Neuronal stem cell (in vitro differentiated cells): ENCODE measurements around the gene CKS2.

Source experiments
- DNase-seq: peaks from one replicate; pipeline ENCODE4 v3.0.0-alpha.2; 2013; ENCODE audit warnings: low spot score
- H2AFZ ChIP-seq: one replicate; pipeline ENCODE4 v1.6.1; 2013; ENCODE audit warnings: mild to moderate bottlenecking, low read length, inconsistent platforms
- H2AK5ac ChIP-seq: 2 replicates; pipeline ENCODE4 v1.6.1; 2013; ENCODE audit warnings: low read depth, mild to moderate bottlenecking, inconsistent platforms, low read length, moderate library complexity, mixed read lengths
- H2BK120ac ChIP-seq: 2 replicates; pipeline ENCODE4 v1.6.1; 2013; ENCODE audit warnings: low read depth, mild to moderate bottlenecking, inconsistent platforms, low read length, moderate library complexity, mixed read lengths
- H2BK12ac ChIP-seq: one replicate; pipeline ENCODE4 v1.6.1; 2013; ENCODE audit warnings: low read length, inconsistent platforms
- H2BK15ac ChIP-seq: 2 replicates; pipeline ENCODE4 v1.6.1; 2013; ENCODE audit warnings: mild to moderate bottlenecking, low read length, inconsistent platforms, mixed read lengths
- H2BK5ac ChIP-seq: one replicate; pipeline ENCODE4 v1.6.1; 2013; ENCODE audit warnings: inconsistent platforms, mild to moderate bottlenecking, low read length, moderate library complexity
- H3K14ac ChIP-seq: one replicate; pipeline ENCODE4 v1.6.1; 2013; ENCODE audit warnings: low read length, inconsistent platforms
- H3K18ac ChIP-seq: 2 replicates; pipeline ENCODE4 v1.6.1; 2013; ENCODE audit warnings: low read length, inconsistent platforms
- H3K23ac ChIP-seq: 2 replicates; pipeline ENCODE4 v1.6.1; 2013; ENCODE audit warnings: low read depth, mild to moderate bottlenecking, mixed read lengths, low read length, inconsistent platforms; ENCODE audit not compliant: poor library complexity
- H3K27ac ChIP-seq: replicated peaks from 3 replicates; pipeline ENCODE4 v1.5.1; 2013; ENCODE audit warnings: low read length, inconsistent platforms
- H3K27me3 ChIP-seq, 3 experiments: 2 replicates each; pipeline ENCODE4 v1.6.1; 2013; ENCODE audit warnings: low read length in 3 of 3, mild to moderate bottlenecking in 2 of 3, inconsistent platforms in 1 of 3, low read depth in 1 of 3, mixed read lengths in 1 of 3, moderate library complexity in 1 of 3; ENCODE audit not compliant: control insufficient read depth in 3 of 3, insufficient read depth in 3 of 3
- H3K36me3 ChIP-seq, 2 donors: replicated peaks in 1 of 2; 2 replicates each; pipeline ENCODE4 v1.6.1; 2013; ENCODE audit warnings: low read length in 2 of 2; ENCODE audit not compliant: control insufficient read depth in 2 of 2, insufficient read depth in 2 of 2
- H3K4ac ChIP-seq: 2 replicates; pipeline ENCODE4 v1.6.1; 2013; ENCODE audit warnings: inconsistent platforms, mild to moderate bottlenecking, low read length, moderate library complexity
- H3K4me1 ChIP-seq, 2 donors: 1 replicate in 1 of 2; 2 replicates in 1 of 2; pipeline ENCODE4 v1.6.1; 2013; ENCODE audit warnings: low read length in 2 of 2, low read depth in 1 of 2; ENCODE audit not compliant: control insufficient read depth in 2 of 2, insufficient read depth in 1 of 2
- H3K4me2 ChIP-seq: one replicate; pipeline ENCODE4 v1.6.1; 2013; ENCODE audit warnings: mild to moderate bottlenecking, low read length, inconsistent platforms; ENCODE audit not compliant: insufficient read depth, poor library complexity, severe bottlenecking
- H3K4me3 ChIP-seq, 2 donors: 2 replicates each; pipeline ENCODE4 v1.5.1; 2013; ENCODE audit warnings: low read length in 2 of 2, mild to moderate bottlenecking in 2 of 2, inconsistent platforms in 1 of 2, moderate library complexity in 1 of 2
- H3K79me1 ChIP-seq: one replicate; pipeline ENCODE4 v1.6.1; 2013; ENCODE audit warnings: low read depth, mild to moderate bottlenecking, inconsistent platforms, low read length, moderate library complexity
- H3K9ac ChIP-seq: one replicate; pipeline ENCODE4 v1.6.1; 2013; ENCODE audit warnings: mild to moderate bottlenecking, low read depth, low read length, inconsistent platforms; ENCODE audit not compliant: poor library complexity
- H3K9me3 ChIP-seq, 2 donors: replicated peaks in 1 of 2; 2 replicates each; pipeline versions ENCODE3 to v1.6.1; 2013; ENCODE audit warnings: low read length in 2 of 2, mild to moderate bottlenecking in 2 of 2, inconsistent platforms in 1 of 2, low read depth in 1 of 2, mixed read lengths in 1 of 2, moderate library complexity in 1 of 2; ENCODE audit not compliant: control insufficient read depth in 2 of 2, insufficient read depth in 1 of 2
- H4K8ac ChIP-seq: one replicate; pipeline ENCODE4 v1.6.1; 2013; ENCODE audit warnings: low read depth, mild to moderate bottlenecking, inconsistent platforms, low read length, moderate library complexity
- H4K91ac ChIP-seq: one replicate; pipeline ENCODE4 v1.6.1; 2013; ENCODE audit warnings: low read length, low read depth, mild to moderate bottlenecking, inconsistent platforms; ENCODE audit not compliant: poor library complexity
- WGBS, 2 donors: extraction: QIAGEN DNeasy Blood & Tissue Kit; methylation state at CpG; one replicate each; pipeline ENCODE4 v1.1.7; 2013; ENCODE audit warnings: missing lambda C conversion rate in 2 of 2, mixed read lengths in 1 of 2; ENCODE audit not compliant: insufficient read length in 2 of 2, insufficient replicate concordance in 1 of 2; ENCODE audit errors: extremely low coverage in 2 of 2; 5-methylcytosine and 5-hydroxymethylcytosine counted together

The CKS2 gene

DNA sequence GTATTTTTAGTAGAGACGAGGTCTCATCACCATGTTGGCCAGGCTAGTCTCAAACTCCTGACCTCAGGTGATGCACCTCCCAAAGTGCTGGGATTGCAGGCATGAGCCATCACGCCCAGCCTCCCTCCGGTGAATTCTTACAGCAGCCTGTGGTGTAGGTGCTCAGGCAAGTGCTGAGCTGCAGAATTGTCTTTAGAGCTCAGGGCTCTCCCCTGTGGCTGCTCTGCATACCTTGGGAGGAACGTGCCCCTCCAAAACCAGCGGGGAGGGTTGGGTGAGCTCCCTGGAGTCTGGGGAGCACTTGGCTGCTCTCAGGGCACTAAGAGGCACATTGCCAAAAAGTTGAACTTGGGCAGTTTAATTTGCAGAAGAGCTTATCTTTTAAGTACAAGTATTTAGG is 36.7 kb downstream of the CKS2 start:
- Histone ChIP-seq H2BK120ac (no peak overlapping the region), H3K79me1 (no peaks in the 10 kb centered on the region), H3K4me3 (no peak overlapping the region), H3K27ac (no peak overlapping the region), H3K9ac (peak overlapping the region; percentile 9), H3K9me3 (peaks cover 0 to 8% of the 10 kb centered on the region in 2 donors), H4K91ac (no peak overlapping the region), H3K27me3 (no peaks in the 10 kb centered on the region), H4K8ac (no peak overlapping the region), H3K4me1 (no peaks in the 10 kb centered on the region), H2BK15ac (no peak overlapping the region), H3K4ac (no peak overlapping the region), H2BK12ac (no peak overlapping the region), H2BK5ac (no peak overlapping the region), H3K23ac (no peak overlapping the region), H3K14ac (no peak overlapping the region), H3K18ac (no peak overlapping the region), H3K36me3 (peaks cover 58 to 100% of the 10 kb centered on the region in 2 donors), H2AK5ac (no peak overlapping the region), H3K4me2 (no peak overlapping the region), H2AFZ (no peak overlapping the region)
- WGBS, 2 donors: no CpG with 5 or more reads among the region's 5 CpGs
- no peak for DNase-seq

DNA sequence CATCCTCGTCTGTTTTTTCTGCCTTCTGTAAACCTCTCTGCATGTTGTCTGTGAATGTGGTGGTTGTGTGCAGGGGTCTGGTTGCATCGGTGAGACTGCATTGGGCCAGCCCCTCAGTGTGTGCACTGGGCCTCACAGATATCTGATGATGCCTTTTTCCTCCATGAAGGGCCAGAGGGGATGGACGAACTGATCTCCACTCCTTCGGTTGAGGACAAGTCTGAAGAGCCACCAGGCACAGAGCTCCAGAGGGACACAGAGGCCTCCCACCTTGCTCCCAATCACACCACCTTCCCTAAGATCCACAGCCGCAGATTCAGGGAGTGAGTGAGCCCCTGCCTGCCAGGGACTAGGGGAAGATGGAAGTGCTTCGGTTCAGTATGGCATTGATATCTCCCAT is 38.6 kb downstream of the CKS2 start:
- Histone ChIP-seq H3K36me3 (peaks cover 66 to 100% of the 10 kb centered on the region in 2 donors), H3K4me3 (no peak overlapping the region), H3K18ac (no peak overlapping the region)

DNA sequence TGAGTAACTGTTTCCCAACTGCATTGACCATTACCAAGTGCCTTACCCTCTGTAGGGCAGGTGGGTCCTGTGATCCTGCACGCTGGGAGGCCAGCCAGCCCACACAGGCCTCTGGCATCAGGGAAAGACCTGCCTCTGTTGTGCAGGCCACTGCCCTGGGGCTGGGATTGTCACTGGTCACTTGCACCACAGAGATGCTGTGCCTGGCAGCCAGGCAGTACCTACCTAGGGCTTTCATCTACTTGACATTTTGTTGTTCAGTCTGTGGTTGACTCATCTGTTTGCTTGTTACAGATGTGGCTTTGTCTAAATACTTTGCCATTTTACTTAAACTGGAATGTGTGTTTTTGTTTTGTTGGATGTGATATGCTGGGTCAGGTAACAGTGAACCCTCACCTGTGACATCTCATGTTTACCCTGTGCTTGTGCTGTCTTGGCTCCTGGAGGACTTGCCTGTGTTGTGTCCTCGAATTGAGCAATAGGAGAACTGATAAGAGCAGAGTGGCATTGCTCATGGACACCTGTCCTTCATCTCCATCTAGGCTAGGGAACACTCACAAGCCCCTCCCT is 40.1 kb downstream of the CKS2 start:
- H3K36me3 ChIP-seq: peaks cover 61 to 100% of the 10 kb centered on the region in 2 donors
- no CpG with 5 or more reads among the region's 2 CpGs for WGBS, 2 donors

More for the DNA sequence above, 38.6 kb downstream of the CKS2 start:
- no CpG with 5 or more reads among the region's 6 CpGs for WGBS, 2 donors
- no peak overlapping the region for H2BK15ac ChIP-seq
- no peak overlapping the region for H3K9ac ChIP-seq
- no peak overlapping the region for H3K14ac ChIP-seq
- H3K79me1 ChIP-seq: no peaks in the 10 kb centered on the region
- no peak overlapping the region for H2BK120ac ChIP-seq
- no peak overlapping the region for H4K91ac ChIP-seq
- H3K4me1 ChIP-seq: no peaks in the 10 kb centered on the region
- no peak overlapping the region for H2BK5ac ChIP-seq
- H3K9me3 ChIP-seq: no peaks in the 10 kb centered on the region
- H3K23ac ChIP-seq: no peak overlapping the region
- H3K4me2 ChIP-seq: no peak overlapping the region
- H3K27me3 ChIP-seq: no peaks in the 10 kb centered on the region
- no peak overlapping the region for H3K27ac ChIP-seq
- DNase-seq: no peak
- H4K8ac ChIP-seq: no peak overlapping the region
- H2AFZ ChIP-seq: no peak overlapping the region
- no peak overlapping the region for H2AK5ac ChIP-seq
- H2BK12ac ChIP-seq: no peak overlapping the region
- H3K4ac ChIP-seq: no peak overlapping the region

DNA sequence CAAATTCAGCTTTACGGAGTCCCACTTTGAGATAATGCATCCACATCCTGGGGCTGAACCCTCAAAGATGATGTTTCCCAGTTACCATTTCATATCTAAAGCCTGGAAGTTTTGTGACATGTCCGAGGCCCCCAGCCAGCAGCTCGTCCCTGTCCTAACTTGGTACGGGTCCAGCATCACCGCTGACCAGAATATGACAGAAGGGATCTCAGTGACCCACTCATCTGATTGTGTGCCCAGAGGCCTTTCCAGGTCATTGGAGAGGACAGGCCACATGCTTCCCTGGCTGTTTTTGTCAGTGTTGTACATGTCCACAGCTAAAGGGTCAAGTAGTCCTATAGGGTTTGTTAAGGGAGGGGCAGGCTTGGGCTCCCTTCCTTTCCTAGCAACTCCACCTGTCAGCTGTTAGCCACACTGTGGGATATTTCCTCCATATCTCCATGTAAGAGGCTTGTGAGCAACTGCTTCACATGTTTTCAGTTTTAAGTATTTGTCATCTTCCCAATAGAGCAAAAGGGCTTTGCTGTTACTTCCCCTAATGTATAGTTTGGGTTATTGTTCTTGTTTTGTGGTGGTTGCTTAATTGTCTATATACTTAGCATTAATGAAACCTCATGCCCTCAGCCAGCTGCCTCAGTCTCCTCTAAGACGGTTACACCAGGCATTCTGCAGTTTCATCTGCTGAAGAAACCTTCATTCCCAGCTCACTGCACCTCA is 40.7 kb downstream of the CKS2 start:
- H4K91ac ChIP-seq: no peak overlapping the region
- no peak overlapping the region for H3K4ac ChIP-seq
- H3K4me2 ChIP-seq: no peak overlapping the region
- no peak overlapping the region for H3K23ac ChIP-seq
- H3K27me3 ChIP-seq: no peaks in the 10 kb centered on the region
- no peak overlapping the region for H3K14ac ChIP-seq
- peaks cover 61 to 100% of the 10 kb centered on the region in 2 donors for H3K36me3 ChIP-seq
- DNase-seq: no peak
- H2AK5ac ChIP-seq: no peak overlapping the region
- H2BK15ac ChIP-seq: no peak overlapping the region
- no peaks in the 10 kb centered on the region for H3K79me1 ChIP-seq
- no CpG with 5 or more reads among the region's 6 CpGs for WGBS, 2 donors
- no peak overlapping the region for H3K18ac ChIP-seq
- no peak overlapping the region for H3K9ac ChIP-seq
- no peak overlapping the region for H2BK12ac ChIP-seq
- no peaks in the 10 kb centered on the region for H3K9me3 ChIP-seq
- H3K4me1 ChIP-seq: no peaks in the 10 kb centered on the region
- H4K8ac ChIP-seq: no peak overlapping the region
- H2BK5ac ChIP-seq: no peak overlapping the region
- no peak overlapping the region for H3K27ac ChIP-seq
- H2BK120ac ChIP-seq: no peak overlapping the region
- H3K4me3 ChIP-seq: no peak overlapping the region
- H2AFZ ChIP-seq: no peak overlapping the region

More for the DNA sequence above, 40.1 kb downstream of the CKS2 start:
- H3K27ac ChIP-seq: no peak overlapping the region
- H3K9me3 ChIP-seq: no peaks in the 10 kb centered on the region
- H4K91ac ChIP-seq: no peak overlapping the region
- H4K8ac ChIP-seq: no peak overlapping the region
- no peaks in the 10 kb centered on the region for H3K79me1 ChIP-seq
- H2AFZ ChIP-seq: no peak overlapping the region
- H3K23ac ChIP-seq: no peak overlapping the region
- no peak overlapping the region for H3K4ac ChIP-seq
- DNase-seq: no peak
- no peak overlapping the region for H3K18ac ChIP-seq
- no peak overlapping the region for H2BK12ac ChIP-seq
- H2BK5ac ChIP-seq: no peak overlapping the region
- no peak overlapping the region for H2AK5ac ChIP-seq
- H3K14ac ChIP-seq: no peak overlapping the region
- no peak overlapping the region for H3K4me2 ChIP-seq
- no peaks in the 10 kb centered on the region for H3K4me1 ChIP-seq
- H2BK120ac ChIP-seq: no peak overlapping the region
- H2BK15ac ChIP-seq: no peak overlapping the region
- no peaks in the 10 kb centered on the region for H3K27me3 ChIP-seq
- H3K9ac ChIP-seq: no peak overlapping the region
- H3K4me3 ChIP-seq: no peak overlapping the region
